ENCODE data around the gene DMTF1. TPM values are rescaled to one million over a fixed set of nuclear protein-coding genes. Genes with fewer than 3 reads are reported as not detected.

The DMTF1 gene
- total RNA-seq, 2 experiments from 2014 or later: 63.0 to 65.1 TPM

DNA sequence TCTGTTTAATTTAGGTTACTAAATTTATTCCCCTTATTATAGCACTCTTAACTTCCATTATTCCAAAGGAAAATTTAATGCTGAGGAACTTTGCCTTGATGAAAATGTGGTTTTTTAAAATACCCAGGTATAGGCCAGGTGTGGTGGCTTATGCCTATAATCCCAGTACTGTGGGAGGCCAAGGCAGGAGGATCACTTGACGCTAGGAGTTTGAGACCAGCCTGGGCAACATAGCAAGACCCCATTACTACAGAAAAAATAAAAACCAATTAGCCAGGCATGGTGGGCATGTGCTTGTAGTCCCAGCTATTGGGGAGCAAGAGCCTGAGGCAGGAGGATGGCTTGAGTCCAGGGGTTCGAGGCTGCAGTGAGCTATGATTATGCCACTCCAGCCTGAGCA lies 34.9 kb downstream of the DMTF1 start:
- intact Hi-C loops (cut with micrococcal nuclease): no loop called here
- Mint-ChIP-seq H3K4me3 (no peak overlapping the region), H3K27ac (no peak overlapping the region), H3K27me3 (no peaks in the 10 kb centered on the region), H3K9me3 (no peaks in the 10 kb centered on the region), H3K36me3 (ENCODE audit: low read depth) (peaks cover 77% of the 10 kb centered on the region), H3K4me1 (ENCODE audit: low read depth) (peaks cover 48% of the 10 kb centered on the region)
- DNase-seq (no peak), ATAC-seq (no peak)
- ChIA-PET CTCF (interaction anchor here (1.1 kb wide), 1 partner anchor 17 kb away, joined by 3 read pairs; no protein-coding TSS in a partner anchor), POLR2A (interaction anchor here (1.0 to 1.2 kb wide), 2 partner anchors 11 to 33 kb away, joined by 3 to 4 read pairs; no protein-coding TSS in a partner anchor)
- TF ChIP-seq, protein P1, sequence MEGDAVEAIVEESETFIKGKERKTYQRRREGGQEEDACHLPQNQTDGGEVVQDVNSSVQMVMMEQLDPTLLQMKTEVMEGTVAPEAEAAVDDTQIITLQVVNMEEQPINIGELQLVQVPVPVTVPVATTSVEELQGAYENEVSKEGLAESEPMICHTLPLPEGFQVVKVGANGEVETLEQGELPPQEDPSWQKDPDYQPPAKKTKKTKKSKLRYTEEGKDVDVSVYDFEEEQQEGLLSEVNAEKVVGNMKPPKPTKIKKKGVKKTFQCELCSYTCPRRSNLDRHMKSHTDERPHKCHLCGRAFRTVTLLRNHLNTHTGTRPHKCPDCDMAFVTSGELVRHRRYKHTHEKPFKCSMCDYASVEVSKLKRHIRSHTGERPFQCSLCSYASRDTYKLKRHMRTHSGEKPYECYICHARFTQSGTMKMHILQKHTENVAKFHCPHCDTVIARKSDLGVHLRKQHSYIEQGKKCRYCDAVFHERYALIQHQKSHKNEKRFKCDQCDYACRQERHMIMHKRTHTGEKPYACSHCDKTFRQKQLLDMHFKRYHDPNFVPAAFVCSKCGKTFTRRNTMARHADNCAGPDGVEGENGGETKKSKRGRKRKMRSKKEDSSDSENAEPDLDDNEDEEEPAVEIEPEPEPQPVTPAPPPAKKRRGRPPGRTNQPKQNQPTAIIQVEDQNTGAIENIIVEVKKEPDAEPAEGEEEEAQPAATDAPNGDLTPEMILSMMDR (IDR thresholded peaks at IDR 0.05): no peak

DNA sequence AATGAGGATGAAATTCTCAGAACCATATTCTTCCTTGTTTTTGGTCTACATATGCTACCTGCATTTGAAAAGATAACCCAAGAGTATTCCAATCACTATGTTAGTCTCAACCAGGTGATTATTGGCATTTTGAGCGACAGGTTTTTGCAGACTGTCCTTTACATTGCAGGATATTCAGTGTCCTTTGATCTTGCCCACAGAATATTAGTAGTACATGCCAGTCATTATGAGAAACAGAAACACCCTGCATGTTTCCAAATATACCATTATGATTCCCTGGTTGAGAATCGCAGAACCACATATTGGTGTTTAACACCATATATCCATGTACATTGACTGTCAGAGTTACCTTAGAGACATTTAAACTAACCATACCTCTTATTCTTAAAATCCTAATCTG lies 36.7 kb downstream of the DMTF1 start:
- intact Hi-C loops (cut with micrococcal nuclease): no loop called here
- CTCF ChIA-PET: no interaction called here
- POLR2A ChIA-PET: interaction anchor here (1.0 kb wide), 1 partner anchor 11 kb away, joined by 3 read pairs; no protein-coding TSS in a partner anchor
- H3K27ac Mint-ChIP-seq: peak overlapping the region; percentile 48
- no peak for DNase-seq
- peaks cover 74% of the 10 kb centered on the region for H3K36me3 Mint-ChIP-seq (ENCODE audit: low read depth)
- TF ChIP-seq, protein P1 (IDR thresholded peaks at IDR 0.05): no peak
- ATAC-seq: no peak
- no peak overlapping the region for H3K4me3 Mint-ChIP-seq
- no peaks in the 10 kb centered on the region for H3K27me3 Mint-ChIP-seq
- H3K4me1 Mint-ChIP-seq (ENCODE audit: low read depth): peaks cover 44% of the 10 kb centered on the region
- no peaks in the 10 kb centered on the region for H3K9me3 Mint-ChIP-seq

DNA sequence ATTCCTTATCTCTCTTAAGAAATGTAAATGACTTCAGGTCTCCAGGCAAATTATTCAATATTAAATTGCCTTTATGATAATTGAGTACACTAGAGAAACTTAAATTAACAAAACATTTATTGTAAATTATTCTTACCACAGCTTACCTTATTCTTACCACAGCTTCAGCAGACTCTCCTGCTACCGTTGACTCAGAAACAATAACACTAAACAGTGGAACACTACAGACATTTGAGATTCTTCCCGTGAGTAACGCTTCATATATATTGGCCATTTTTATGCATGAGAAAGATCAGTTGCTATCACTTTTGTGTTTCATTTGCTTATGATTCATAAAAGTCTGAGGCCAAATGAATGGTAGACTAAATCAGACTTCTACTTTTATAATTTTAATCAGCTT lies 38.5 kb downstream of the DMTF1 start:
- Mint-ChIP-seq H3K27ac (peak overlapping the region; percentile 67), H3K9me3 (no peaks in the 10 kb centered on the region), H3K27me3 (no peaks in the 10 kb centered on the region), H3K36me3 (ENCODE audit: low read depth) (peaks cover 70% of the 10 kb centered on the region), H3K4me3 (no peak overlapping the region), H3K4me1 (ENCODE audit: low read depth) (peaks cover 40% of the 10 kb centered on the region)
- TF ChIP-seq, protein P1 (IDR thresholded peaks at IDR 0.05): no peak
- ChIA-PET POLR2A (interaction anchor here (0.7 to 1.9 kb wide), 3 partner anchors 20 to 30 kb away, joined by 5 to 7 read pairs (median 6); partner anchors contain the start of gene TMEM243), CTCF (interaction anchor here (1.5 kb wide), 1 partner anchor 13 kb away, joined by 3 read pairs; no protein-coding TSS in a partner anchor)
- DNase-seq (no peak), ATAC-seq (no peak)
- intact Hi-C loops (cut with micrococcal nuclease): no loop called here

DNA sequence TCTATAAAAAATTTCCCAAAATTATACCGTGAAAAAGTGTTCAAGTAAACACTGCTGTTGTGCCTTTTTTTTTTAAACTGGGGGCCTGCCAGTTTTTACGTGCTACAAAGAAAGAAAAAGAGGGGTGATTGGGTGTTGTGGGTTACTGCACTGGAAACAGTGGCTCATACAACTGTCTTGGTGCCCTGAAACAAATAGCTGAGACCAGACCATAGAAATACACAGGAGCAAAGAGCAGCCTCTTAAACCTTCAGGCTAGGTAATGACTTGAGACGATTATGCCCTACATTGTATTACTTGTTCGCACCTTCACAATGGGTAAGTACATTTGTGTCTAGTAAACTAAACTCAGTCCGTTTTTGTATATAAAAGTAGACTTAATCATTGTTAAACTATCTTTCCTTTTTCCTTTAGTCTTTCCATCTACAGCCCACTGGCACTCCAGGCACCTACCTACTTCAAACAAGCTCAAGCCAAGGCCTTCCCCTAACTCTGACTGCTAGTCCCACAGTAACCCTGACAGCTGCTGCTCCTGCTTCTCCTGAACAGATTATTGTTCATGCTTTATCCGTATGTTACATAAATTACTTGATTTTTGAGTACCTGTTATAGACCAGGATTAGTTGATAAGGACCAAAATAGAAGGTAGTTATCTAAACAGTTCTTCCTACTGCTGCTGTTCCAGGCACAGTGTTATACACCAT lies 40.7 kb downstream of the DMTF1 start:
- H3K4me1 Mint-ChIP-seq (ENCODE audit: low read depth): peaks cover 49% of the 10 kb centered on the region
- peaks cover 71% of the 10 kb centered on the region for H3K36me3 Mint-ChIP-seq (ENCODE audit: low read depth)
- peak overlapping the region; percentile 67 for H3K27ac Mint-ChIP-seq
- POLR2A ChIA-PET: interaction anchor here (1.0 to 1.8 kb wide), 5 partner anchors 9 to 26 kb away, joined by 3 to 6 read pairs (median 4); partner anchors contain the start of gene TMEM243
- ATAC-seq (peak; percentile 34), DNase-seq (no peak)
- CTCF ChIA-PET: interaction anchor here (0.7 kb wide), 1 partner anchor 19 kb away, joined by 3 read pairs; no protein-coding TSS in a partner anchor
- no peak overlapping the region for H3K4me3 Mint-ChIP-seq
- H3K9me3 Mint-ChIP-seq: no peaks in the 10 kb centered on the region
- no peaks in the 10 kb centered on the region for H3K27me3 Mint-ChIP-seq
- intact Hi-C loops (cut with micrococcal nuclease): no loop called here
- TF ChIP-seq, protein P1 (IDR thresholded peaks at IDR 0.05): no peak

DNA sequence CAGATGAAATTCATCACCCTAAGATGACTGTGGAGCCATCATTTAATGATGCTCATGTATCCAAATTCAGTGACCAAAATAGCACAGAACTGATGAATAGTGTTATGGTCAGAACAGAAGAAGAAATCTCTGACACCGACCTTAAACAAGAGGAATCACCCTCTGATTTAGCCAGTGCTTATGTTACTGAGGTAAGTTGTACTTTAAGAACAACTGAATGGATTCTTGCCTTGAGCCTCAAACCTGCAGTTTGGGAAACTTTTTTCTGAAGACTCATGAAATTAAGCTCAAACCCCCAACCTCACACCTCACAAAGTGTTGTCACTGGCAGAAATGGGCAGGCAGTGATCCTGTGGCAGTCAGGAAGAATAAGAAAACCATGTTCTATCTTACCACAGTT lies 41.7 kb downstream of the DMTF1 start:
- no peak for ATAC-seq
- Mint-ChIP-seq H3K36me3 (ENCODE audit: low read depth) (peaks cover 73% of the 10 kb centered on the region), H3K27me3 (no peaks in the 10 kb centered on the region)

More for the DNA sequence above, 41.7 kb downstream of the DMTF1 start:
- Mint-ChIP-seq H3K9me3 (no peaks in the 10 kb centered on the region), H3K4me1 (ENCODE audit: low read depth) (peaks cover 46% of the 10 kb centered on the region), H3K4me3 (no peak overlapping the region), H3K27ac (peak overlapping the region; percentile 67)
- POLR2A ChIA-PET: interaction anchor here (2.9 to 7.3 kb wide), 2 partner anchors 10 to 25 kb away, joined by 11 to 60 read pairs; partner anchors contain the start of gene TMEM243
- CTCF ChIA-PET: no interaction called here
- intact Hi-C loops (cut with micrococcal nuclease): no loop called here
- TF ChIP-seq, protein P1 (IDR thresholded peaks at IDR 0.05): no peak
- no peak for DNase-seq

All from activated CD8-positive, alpha-beta T cell treated with anti-CD3 and anti-CD28 coated beads for 36 hours (primary cell).